K562 (cell line): Measurements from ENCODE around the gene BRICD5. TPM values are rescaled to one million over a fixed set of nuclear protein-coding genes. Genes with fewer than 3 reads are reported as not detected.
A peak's percentile ranks its signal among the peaks of the same experiment; 100 is the strongest.

Experiments used
- ATAC-seq: fragments of 200-7000 bp; cut with Tn5 transposase; 3 replicates; pipeline ENCODE4 v1.9.1; 2020; ENCODE audit warnings: moderate library complexity
- Bru-seq: library from RNA; stranded (reverse); fragments of 400-500 nt; gene quantifications from one replicate; lab custom pipeline; 2021; lab: Mats Ljungman, UMichigan
- BruChase-seq, 2 experiments: library from RNA; stranded (reverse); fragments of 400-500 nt; gene quantifications; one replicate each; lab custom pipeline; 2021; lab: Mats Ljungman, UMichigan
- BruUV-seq: library from RNA; stranded (reverse); fragments of 400-500 nt; replicated peaks from 2 replicates; lab custom pipeline; 2021; lab: Mats Ljungman, UMichigan
- CTCF ChIA-PET: fragments of 300-600 bp; formaldehyde crosslinking; extraction: SDS; loops from one replicate; lab custom pipeline; 2021; ENCODE audit warnings: low intra/inter-chr PET ratio; lab: Yijun Ruan, JAX
- POLR2A ChIA-PET: fragments of 300-600, 350-650 bp; sonication (Branson Sonifier 250); formaldehyde crosslinking; extraction: SDS; loops from one replicate; lab custom pipeline; 2021; ENCODE audit warnings: antibody characterized with exemption, inconsistent platforms; lab: Yijun Ruan, JAX
- DNase-seq, 4 experiments: peaks; one replicate each; pipeline versions ENCODE4 v3.0.0 to v3.0.0-alpha.2; 2011 to 2018; ENCODE audit warnings: low spot score in 3 of 4, mixed read lengths in 3 of 4; ENCODE audit errors: extremely low read depth in 1 of 4
- FAIRE-seq: peaks from 2 replicates; lab custom pipeline; 2011; peaks lifted over from hg19 to GRCh38; lab: Jason Lieb, UNC
- H2AFZ ChIP-seq: 2 replicates; pipeline ENCODE4 v1.6.0; 2011; ENCODE audit warnings: low read depth, low read length, control low read depth, inconsistent platforms
- H3K27ac ChIP-seq: fragments of 200-600 bp; 3 replicates; pipeline ENCODE4 v1.8.0; 2011; ENCODE audit warnings: low read depth, mild to moderate bottlenecking, control low read depth, inconsistent platforms, low read length, moderate library complexity, mixed read lengths; ENCODE audit errors: extremely low read depth
- H3K27me3 ChIP-seq, 2 experiments: fragments of 300-600 bp in 1 of 2; 2 replicates in 1 of 2; 3 replicates in 1 of 2; pipeline versions ENCODE4 v1.6.0 to v1.8.0; 2011; ENCODE audit warnings: inconsistent platforms in 2 of 2, low read length in 2 of 2, mild to moderate bottlenecking in 1 of 2, mixed read lengths in 1 of 2, moderate library complexity in 1 of 2; ENCODE audit not compliant: control insufficient read depth in 2 of 2, insufficient read depth in 2 of 2
- H3K36me3 ChIP-seq: fragments of 300-600 bp; 3 replicates; pipeline ENCODE4 v1.8.0; 2011; ENCODE audit warnings: mild to moderate bottlenecking, low read length, inconsistent platforms; ENCODE audit not compliant: control insufficient read depth, insufficient read depth
- H3K4me1 ChIP-seq, 2 experiments: fragments of 200-600 bp in 1 of 2; replicated peaks in 1 of 2; 2 replicates in 1 of 2; 3 replicates in 1 of 2; pipeline versions ENCODE4 v1.5.1 to v1.8.0; 2011; ENCODE audit warnings: inconsistent platforms in 2 of 2, low read length in 2 of 2, mild to moderate bottlenecking in 1 of 2, mixed read lengths in 1 of 2, moderate library complexity in 1 of 2; ENCODE audit not compliant: control insufficient read depth in 2 of 2, insufficient read depth in 2 of 2
- H3K4me2 ChIP-seq: 2 replicates; pipeline ENCODE4 v1.6.1; 2011; ENCODE audit warnings: low read length, control low read depth, inconsistent platforms, mixed read lengths; ENCODE audit not compliant: insufficient read depth
- H3K4me3 ChIP-seq: fragments of 200-600 bp; sonication (generic), shearing (Covaris generic); 2 replicates; pipeline ENCODE4 v1.5.1; 2016; ENCODE audit warnings: control low read depth, inconsistent platforms
- H3K79me2 ChIP-seq: fragments of 200-600 bp; 3 replicates; pipeline ENCODE4 v1.8.0; 2011; ENCODE audit warnings: low read length, inconsistent platforms; ENCODE audit not compliant: control insufficient read depth, insufficient read depth
- H3K9ac ChIP-seq, 2 experiments: 2 replicates each; pipeline versions ENCODE4 v1.6.0 to v1.6.1; 2011; ENCODE audit warnings: low read depth in 2 of 2, low read length in 2 of 2, control low read depth in 1 of 2, inconsistent platforms in 1 of 2, mild to moderate bottlenecking in 1 of 2, mixed read lengths in 1 of 2; ENCODE audit not compliant: insufficient read depth in 1 of 2
- H3K9me1 ChIP-seq: one replicate; pipeline ENCODE4 v1.6.0; 2011; ENCODE audit warnings: inconsistent platforms, mild to moderate bottlenecking, low read length, moderate library complexity; ENCODE audit not compliant: control insufficient read depth, insufficient read depth
- H3K9me3 ChIP-seq: replicated peaks from 2 replicates; pipeline ENCODE4 v1.5.1; 2011; ENCODE audit warnings: low read depth, low read length, inconsistent platforms; ENCODE audit not compliant: control insufficient read depth, insufficient read depth
- H4K20me1 ChIP-seq: replicated peaks from 2 replicates; pipeline ENCODE4 v1.6.1; 2011; ENCODE audit warnings: low read length, inconsistent platforms, mixed read lengths; ENCODE audit not compliant: control insufficient read depth, insufficient read depth
- CBX1 ChIP-seq: sonication (generic); IDR thresholded peaks from 2 replicates; pipeline ENCODE4 v1.6.1; 2016; ENCODE audit warnings: antibody characterized with exemption, low read depth, mild to moderate bottlenecking
- CCNT2 ChIP-seq: IDR thresholded peaks from 2 replicates; pipeline ENCODE4 v1.6.1; 2011; ENCODE audit warnings: borderline replicate concordance, low read depth, mild to moderate bottlenecking, moderate library complexity, mixed read lengths, low read length; ENCODE audit not compliant: insufficient read length; ENCODE audit errors: extremely low read depth
- MYNN ChIP-seq, 2 experiments: sonication (generic); formaldehyde crosslinking in 1 of 2; IDR thresholded peaks; 2 replicates each; pipeline versions ENCODE4 v1.5.0 to v1.6.1; 2016 to 2020; ENCODE audit warnings: antibody characterized with exemption in 1 of 2, missing genetic modification reagents in 1 of 2
- NCOA6 ChIP-seq: fragments of 450-650 bp; IDR thresholded peaks from 2 replicates; pipeline ENCODE4 v1.6.1; 2017; ENCODE audit warnings: mild to moderate bottlenecking
- NRF1 ChIP-seq, 2 experiments: fragments of 450-650 bp; IDR thresholded peaks in 1 of 2; conservative IDR thresholded peaks in 1 of 2; 2 replicates each; pipeline ENCODE4 v1.6.1; 2014; ENCODE audit warnings: mild to moderate bottlenecking in 2 of 2
- PML ChIP-seq: IDR thresholded peaks from 2 replicates; pipeline ENCODE4 v1.6.1; 2012; ENCODE audit warnings: low read length, inconsistent platforms
- POLR2B ChIP-seq: fragments of 450-650 bp; IDR thresholded peaks from 2 replicates; pipeline ENCODE4 v1.6.1; 2018; ENCODE audit warnings: low read depth; ENCODE audit not compliant: partially characterized antibody
- ZFX ChIP-seq: sonication (generic); formaldehyde crosslinking; IDR thresholded peaks from 2 replicates; pipeline ENCODE4 v1.8.0; 2022; ENCODE audit warnings: mild to moderate bottlenecking, missing genetic modification reagents, moderate library complexity
- ZNF77 ChIP-seq: fragments of 250-450 bp; sonication (Bioruptor Pico); IDR thresholded peaks from 2 replicates; pipeline ENCODE4 v1.5.0; 2020
- WGBS: fragments of 100-300 bp; shearing (Covaris generic); methylation state at CpG from one replicate; pipeline ENCODE4 v1.1.6; 2016; ENCODE audit warnings: low coverage, mixed read lengths; ENCODE audit not compliant: insufficient coverage; ENCODE audit errors: missing lambda C conversion rate; 5-methylcytosine and 5-hydroxymethylcytosine counted together
- in situ Hi-C: fragments of 300-500 bp; cut with MboI; formaldehyde crosslinking; loops from 4 replicates; pipeline ENCODE4 v1.15.0; 2018; ENCODE audit warnings: inconsistent platforms, mixed read lengths
- intact Hi-C: fragments of 100-400 bp; cut with micrococcal nuclease; formaldehyde crosslinking; loops from 2 replicates; pipeline ENCODE4 v1.14.2; 2022
- long read RNA-seq, 3 experiments: library from polyadenylated mRNA in 2 of 3; library from RNA in 1 of 3; unstranded in 2 of 3; stranded (forward) in 1 of 3; transcript quantifications; one replicate each; pipeline ENCODE4 v2.0.0, GENCODE V29; 2019 to 2022
- polyA minus RNA-seq, 3 experiments: library from RNA; depleted of rRNA, polyadenylated mRNA; stranded (reverse); fragments of >200 nt; gene quantifications; 2 replicates each; pipeline ENCODE4 v1.2.3, GENCODE V29; 2011
- polyA plus RNA-seq, 8 experiments: library from polyadenylated mRNA; depleted of rRNA in 4 of 8; stranded (reverse) in 5 of 8; unstranded in 3 of 8; fragments of >200 nt; fragmentation: Nextera tagmentation in 2 of 8; fragmentation: Illumina TruSeq in 1 of 8; extraction: Ambion mirVana in 2 of 8; extraction: Trizol in 1 of 8; gene quantifications; 2 replicates each; pipeline versions ENCODE4 v1.2.1 to v1.2.3, GENCODE V29; 2011 to 2014; ENCODE audit warnings: inconsistent platforms in 1 of 8, missing spikeins in 1 of 8
- total RNA-seq, 7 experiments: library from RNA; depleted of rRNA in 6 of 7; stranded (reverse); fragments of >200 nt in 6 of 7; fragmentation: Illumina TruSeq in 2 of 7; extraction: Trizol in 2 of 7; gene quantifications; 2 replicates each; pipeline versions ENCODE4 v1.2.1 to v1.2.3, GENCODE V29; 2011 to 2021; ENCODE audit warnings: low replicate concordance in 1 of 7
- TF ChIP-seq, protein P1 (sequence below): fragments of 250-450 bp; sonication (Bioruptor Pico); IDR thresholded peaks from 2 replicates; pipeline ENCODE4 v1.8.0; 2022; ENCODE audit warnings: inconsistent platforms
- TF ChIP-seq, protein P2 (sequence below): fragments of 450-650 bp; conservative IDR thresholded peaks from 2 replicates; pipeline ENCODE4 v1.6.1; 2016; ENCODE audit warnings: missing genetic modification characterization, low read depth, mild to moderate bottlenecking, control low read depth, missing compliant biosample characterization

Gene BRICD5
- 10.6 and 42.5 TPM in 2 replicates for total RNA-seq (2011; cell fraction: chromatin; rRNA removed; ENCODE audit: low replicate concordance)
- total RNA-seq (2011; cell fraction: nucleolus; rRNA removed), result 29.7 and 34.7 TPM in 2 replicates
- total RNA-seq (2011; cell fraction: nucleoplasm; rRNA removed), result 10.8 and 18.8 TPM in 2 replicates
- total RNA-seq (2014; rRNA removed) (2.9 and 3.5 TPM in 2 replicates), total RNA-seq (2014; rRNA removed; fragmentation: Illumina TruSeq; extraction: Trizol) (0.32 and 0.40 TPM in 2 replicates), total RNA-seq (2015; rRNA removed; fragmentation: Illumina TruSeq; extraction: Trizol) (3.4 and 4.1 TPM in 2 replicates), total RNA-seq (2021) (2.0 and 4.0 TPM in 2 replicates), polyA plus RNA-seq (2011; rRNA removed) (1.8 and 3.2 TPM in 2 replicates), polyA plus RNA-seq (2014; fragmentation: Illumina TruSeq; extraction: Trizol) (0.49 and 3.8 TPM in 2 replicates), polyA plus RNA-seq (2014; fragmentation: Nextera tagmentation; extraction: Ambion mirVana) (under 1 TPM in 1 of 2 experiments, not detected in 1; 0.24 TPM), polyA plus RNA-seq (2014; rRNA removed) (5.1 and 15.1 TPM in 2 replicates), polyA minus RNA-seq (2011; rRNA and poly(A)+ RNA removed) (0.28 and 0.54 TPM in 2 replicates), Bru-seq, nascent RNA (percentile 52 among the genes with signal in this experiment), BruChase-seq, experiment 1, labeled RNA remaining after a 2-hour chase (percentile 58 among the genes with signal in this experiment), BruChase-seq, experiment 2, labeled RNA remaining after a 6-hour chase (percentile 59 among the genes with signal in this experiment)
- 2.8 and 13.2 TPM in 2 replicates for polyA plus RNA-seq (2011; cell fraction: cytosol; rRNA removed)
- polyA plus RNA-seq (2011; cell fraction: nucleus; rRNA removed), result 33.5 and 71.7 TPM in 2 replicates
- polyA plus RNA-seq (2012), result 5.8 and 14.0 TPM in 2 replicates
- polyA minus RNA-seq (2011; cell fraction: cytosol; rRNA and poly(A)+ RNA removed), result 0.57 TPM in 1 of 2 replicates, not detected in the other
- polyA minus RNA-seq (2011; cell fraction: nucleus; rRNA and poly(A)+ RNA removed), result 3.4 and 6.9 TPM in 2 replicates
- long read RNA-seq, experiment 1, partial matches to known transcripts, result 0 of 1 reads
- long read RNA-seq, experiment 1, other reads (novel, unspliced or antisense), result 0 of 1 reads
- long read RNA-seq, experiment 2, partial matches to known transcripts, result 1 of 6 reads
- long read RNA-seq, experiment 2, other reads (novel, unspliced or antisense), result 4 of 6 reads
- long read RNA-seq, experiment 3, result 0 reads

DNA sequence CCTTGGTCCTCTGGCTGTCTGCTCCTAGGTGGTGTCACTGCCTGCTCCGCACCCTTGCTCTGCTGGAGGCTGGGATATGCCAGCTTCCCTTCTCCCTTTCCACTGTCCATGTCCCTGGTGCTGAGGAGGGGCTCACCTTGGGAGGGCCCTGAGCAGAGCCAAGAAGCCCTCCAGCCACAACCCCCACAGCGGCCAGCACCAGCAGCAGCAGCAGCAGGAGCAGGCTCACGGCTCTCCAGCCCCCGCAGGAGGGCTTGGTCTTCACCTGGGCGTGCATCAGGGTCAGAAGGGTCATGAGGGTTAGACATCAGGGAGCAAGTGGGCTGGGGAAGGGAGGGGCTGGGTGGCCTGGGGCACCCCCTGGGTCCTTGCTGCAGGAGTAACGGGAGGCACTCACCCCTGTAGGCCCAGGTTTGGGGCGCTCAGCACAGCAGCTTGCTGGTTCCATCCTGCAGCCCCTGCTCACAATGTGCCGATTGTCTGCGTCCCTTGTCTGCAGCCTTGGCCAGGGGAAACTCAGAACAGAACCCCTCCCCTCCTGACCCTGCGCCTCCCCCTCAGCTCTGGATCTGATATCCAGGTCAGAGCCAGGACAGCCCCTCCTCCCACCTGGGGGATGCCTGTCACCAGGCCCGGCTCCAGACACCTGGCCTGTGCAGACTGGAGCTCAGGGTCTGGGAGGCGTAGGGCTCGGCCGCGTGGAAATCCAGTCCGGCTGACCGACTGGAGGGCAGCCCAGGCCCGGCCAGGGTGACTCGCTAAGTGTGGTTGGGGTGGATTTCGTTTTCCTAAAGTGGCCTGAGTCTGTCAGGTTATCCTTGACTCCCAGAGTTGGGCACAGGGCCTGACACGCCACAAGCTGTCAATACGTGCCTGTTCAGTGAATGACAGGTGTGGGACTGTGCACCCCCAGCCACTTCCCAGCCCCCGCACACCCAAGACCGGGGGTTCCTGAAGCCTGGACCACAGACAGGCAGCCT, at the start of gene BRICD5:
Gene BRICD5, minus strand, starts transcription at position 478 of the 980 bp plus-strand sequence. Its CDS starts 30 bp downstream, at position 448.
- Histone ChIP-seq H3K27ac (peak within 1 kb of the TSS; percentile 38; the same call in 1 of the 3 replicates), H3K9me1 (no peaks in the 10 kb centered on the region), H3K4me1 (peaks cover 31 to 90% of the 10 kb centered on the region in 2 experiments), H2AFZ (no peak within 1 kb of the TSS), H3K27me3 (no peaks in the 10 kb centered on the region), H3K9me3 (no peaks in the 10 kb centered on the region), H3K4me3 (no peak within 1 kb of the TSS), H3K4me2 (peak within 1 kb of the TSS; percentile 15; the same call in 1 of the 2 replicates), H4K20me1 (peaks cover 21% of the 10 kb centered on the region), H3K36me3 (peaks cover 61% of the 10 kb centered on the region; the same call in 2 of the 3 replicates), H3K9ac (peak within 1 kb of the TSS in 1 of 2 experiments; percentile 99; a peak in 2 of 4 replicates), H3K79me2 (peaks cover 67% of the 10 kb centered on the region)
- FAIRE-seq, result peak; percentile 83
- ChIA-PET CTCF (no interaction called here), POLR2A (interaction anchor here (1.3 to 2.1 kb wide), 3 partner anchors 13 to 56 kb away, joined by 3 to 12 read pairs (median 11); partner anchors contain the start of genes CASKIN1, E4F1 and TRAF7)
- in situ Hi-C loops, result no loop called here
- DNase-seq, result peak in 2 of 4 experiments; percentile 70 to 80
- intact Hi-C loops, result no loop called here
- peak; percentile 12 for ATAC-seq
- WGBS, result 25% methylated on average over 23 of the region's 24 CpGs
- no TSS peak for BruUV-seq
- TF ChIP-seq CBX1 (peak; percentile 14; the same call in 1 of the 2 replicates), CCNT2 (peak; percentile 25), ZFX (CRISPR knock-in tag) (peak; percentile 46), PML (peak; percentile 3; the same call in 1 of the 2 replicates), NCOA6 (no peak), MYNN (IDR thresholded peaks at IDR 0.05) (no peak; the same call in 1 of the 2 replicates), MYNN (CRISPR knock-in tag; IDR thresholded peaks at IDR 0.05) (no peak), ZNF77 (0 out of 2 replicates have a peak, but pooled peaks have one; percentile 37), POLR2B (peak; percentile 57), NRF1 (conservative IDR thresholded peaks at IDR 0.05 in 1 of 2, IDR thresholded peaks at IDR 0.05 in 1 of 2) (peak; percentile 23 to 35; a peak in 1 of 4 replicates)
- TF ChIP-seq, protein P1, sequence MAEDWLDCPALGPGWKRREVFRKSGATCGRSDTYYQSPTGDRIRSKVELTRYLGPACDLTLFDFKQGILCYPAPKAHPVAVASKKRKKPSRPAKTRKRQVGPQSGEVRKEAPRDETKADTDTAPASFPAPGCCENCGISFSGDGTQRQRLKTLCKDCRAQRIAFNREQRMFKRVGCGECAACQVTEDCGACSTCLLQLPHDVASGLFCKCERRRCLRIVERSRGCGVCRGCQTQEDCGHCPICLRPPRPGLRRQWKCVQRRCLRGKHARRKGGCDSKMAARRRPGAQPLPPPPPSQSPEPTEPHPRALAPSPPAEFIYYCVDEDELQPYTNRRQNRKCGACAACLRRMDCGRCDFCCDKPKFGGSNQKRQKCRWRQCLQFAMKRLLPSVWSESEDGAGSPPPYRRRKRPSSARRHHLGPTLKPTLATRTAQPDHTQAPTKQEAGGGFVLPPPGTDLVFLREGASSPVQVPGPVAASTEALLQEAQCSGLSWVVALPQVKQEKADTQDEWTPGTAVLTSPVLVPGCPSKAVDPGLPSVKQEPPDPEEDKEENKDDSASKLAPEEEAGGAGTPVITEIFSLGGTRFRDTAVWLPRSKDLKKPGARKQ, result no peak
- TF ChIP-seq, protein P2, sequence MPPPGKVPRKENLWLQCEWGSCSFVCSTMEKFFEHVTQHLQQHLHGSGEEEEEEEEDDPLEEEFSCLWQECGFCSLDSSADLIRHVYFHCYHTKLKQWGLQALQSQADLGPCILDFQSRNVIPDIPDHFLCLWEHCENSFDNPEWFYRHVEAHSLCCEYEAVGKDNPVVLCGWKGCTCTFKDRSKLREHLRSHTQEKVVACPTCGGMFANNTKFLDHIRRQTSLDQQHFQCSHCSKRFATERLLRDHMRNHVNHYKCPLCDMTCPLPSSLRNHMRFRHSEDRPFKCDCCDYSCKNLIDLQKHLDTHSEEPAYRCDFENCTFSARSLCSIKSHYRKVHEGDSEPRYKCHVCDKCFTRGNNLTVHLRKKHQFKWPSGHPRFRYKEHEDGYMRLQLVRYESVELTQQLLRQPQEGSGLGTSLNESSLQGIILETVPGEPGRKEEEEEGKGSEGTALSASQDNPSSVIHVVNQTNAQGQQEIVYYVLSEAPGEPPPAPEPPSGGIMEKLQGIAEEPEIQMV (tag), result no peak
